Activated CD8-positive, alpha-beta T cell treated with anti-CD3 and anti-CD28 coated beads for 36 hours (primary cell): ENCODE measurements around the gene CXADR. TPM values are rescaled to one million over a fixed set of nuclear protein-coding genes. Genes with fewer than 3 reads are reported as not detected.
"Not testable (repeated sequence)": the region's sequence is repeated elsewhere in the genome, so short reads cannot be mapped to it uniquely, and the experiment has no call there.

Experiments used
- ATAC-seq: fragments of 200-7000 bp; cut with Tn5 transposase; one replicate; pipeline ENCODE4 v1.10.0; 2021; ENCODE audit warnings: mild to moderate bottlenecking, moderate library complexity
- CTCF ChIA-PET: fragments of 350-600 bp; sonication (Branson Sonifier 250); formaldehyde crosslinking; loops from one replicate; lab custom pipeline; 2021; ENCODE audit warnings: antibody characterized with exemption; lab: Charles Lee
- POLR2A ChIA-PET: fragments of 350-600 bp; sonication (Branson Sonifier 250); formaldehyde crosslinking; loops from one replicate; lab custom pipeline; 2021; ENCODE audit warnings: antibody characterized with exemption; lab: Charles Lee
- DNase-seq: peaks from one replicate; pipeline ENCODE4 v3.0.0-alpha.2; 2020
- H3K27ac Mint-ChIP-seq: one replicate; pipeline ENCODE4 v1.8.0; 2021; ENCODE audit warnings: mild to moderate bottlenecking, mixed read lengths
- H3K27me3 Mint-ChIP-seq: one replicate; pipeline ENCODE4 v1.8.0; 2021; ENCODE audit warnings: mixed read lengths
- H3K36me3 Mint-ChIP-seq: one replicate; pipeline ENCODE4 v1.8.0; 2021; ENCODE audit warnings: low read depth, mixed read lengths
- H3K4me1 Mint-ChIP-seq: one replicate; pipeline ENCODE4 v1.8.0; 2021; ENCODE audit warnings: low read depth, mixed read lengths
- H3K4me3 Mint-ChIP-seq: one replicate; pipeline ENCODE4 v1.8.0; 2021; ENCODE audit warnings: mild to moderate bottlenecking, moderate library complexity, mixed read lengths
- H3K9me3 Mint-ChIP-seq: one replicate; pipeline ENCODE4 v1.8.0; 2021; ENCODE audit warnings: mixed read lengths
- CTCF ChIP-seq: fragments of 200-600 bp; IDR thresholded peaks from one replicate; pipeline ENCODE4 v1.8.0; 2022; ENCODE audit warnings: antibody characterized with exemption, mild to moderate bottlenecking
- intact Hi-C: fragments of 100-400 bp; cut with micrococcal nuclease; formaldehyde crosslinking; loops from one replicate; pipeline ENCODE4 v1.10.0; 2022
- total RNA-seq, 2 experiments: library from RNA; stranded (reverse); gene quantifications; one replicate each; pipeline ENCODE4 v1.2.3, GENCODE V29; 2021

The CXADR gene
- total RNA-seq, 2 experiments from 2014 or later = 0.20 to 0.29 TPM

GRCh38 chr21:17469727-17470126, 43.1 kb upstream of the CXADR start:
- ChIA-PET CTCF (no interaction called here), POLR2A (interaction anchor here (0.6 kb wide), 1 partner anchor 123 kb away, joined by 3 read pairs; no protein-coding TSS in a partner anchor)
- no peaks in the 10 kb centered on the region for H3K36me3 Mint-ChIP-seq
- H3K4me1 Mint-ChIP-seq = no peaks in the 10 kb centered on the region
- no peak overlapping the region for H3K4me3 Mint-ChIP-seq
- intact Hi-C loops = no loop called here
- H3K27ac Mint-ChIP-seq = no peak overlapping the region
- no peak for TF ChIP-seq CTCF
- H3K9me3 Mint-ChIP-seq = no peaks in the 10 kb centered on the region
- DNase-seq (no peak), ATAC-seq (no peak)
- peaks cover 2% of the 10 kb centered on the region for H3K27me3 Mint-ChIP-seq

DNA sequence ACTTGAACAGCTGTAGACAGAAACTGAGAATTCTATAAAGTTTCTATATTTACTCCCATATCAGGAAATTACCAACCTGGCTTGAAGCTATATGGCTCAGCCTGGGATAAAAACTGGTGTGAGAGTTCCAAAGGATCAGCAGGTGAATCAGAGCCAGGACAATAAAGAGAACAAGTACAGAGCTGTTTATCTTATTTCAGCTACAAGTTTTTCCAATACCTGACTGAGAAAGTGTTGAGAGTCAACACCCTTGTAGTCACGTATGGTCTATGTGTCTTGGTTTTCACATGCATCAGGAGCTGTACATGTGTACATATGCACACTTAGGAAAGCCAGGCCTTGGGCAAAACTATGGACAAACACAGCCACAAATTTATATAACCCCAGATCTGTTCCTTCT, 40.7 kb upstream of the CXADR start:
- H3K27me3 Mint-ChIP-seq = peaks cover 2% of the 10 kb centered on the region
- POLR2A ChIA-PET = no interaction called here
- no peak for ATAC-seq

DNA sequence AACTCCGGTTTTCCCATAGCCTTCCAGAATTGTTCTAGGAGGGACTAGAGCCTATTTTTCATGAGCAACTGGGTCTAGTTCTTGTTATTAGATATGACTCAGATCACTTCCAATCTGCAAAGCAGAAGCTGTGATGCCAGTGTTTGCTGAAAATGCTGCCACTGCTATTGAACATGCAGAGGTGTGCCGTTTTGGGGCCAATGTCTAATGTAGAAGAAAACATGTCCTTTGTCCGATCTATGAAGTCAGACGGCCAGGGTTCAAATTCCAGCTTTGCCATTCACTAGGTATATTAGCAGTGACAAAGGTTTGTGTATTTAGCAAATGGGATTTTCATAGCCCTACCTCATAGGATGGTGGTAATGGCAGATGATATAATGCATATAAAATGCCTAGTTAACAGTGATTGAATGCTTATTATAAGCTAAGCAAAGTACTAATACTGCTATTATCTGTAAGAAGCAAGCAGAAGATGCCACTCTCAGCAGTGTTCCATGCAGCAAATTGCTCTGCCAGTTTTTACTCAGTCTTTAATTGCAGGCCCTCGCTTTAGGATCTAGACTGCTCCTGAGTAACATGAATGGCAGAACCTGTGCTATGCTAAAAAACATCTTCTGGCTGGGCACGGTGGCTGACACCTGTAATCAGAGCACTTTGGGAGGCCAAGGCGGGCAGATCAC, 40.1 kb upstream of the CXADR start:
- ATAC-seq (no peak), DNase-seq (no peak)
- Mint-ChIP-seq H3K27me3 (peaks cover 2% of the 10 kb centered on the region), H3K4me1 (no peaks in the 10 kb centered on the region), H3K9me3 (no peaks in the 10 kb centered on the region), H3K4me3 (no peak overlapping the region), H3K27ac (no peak overlapping the region), H3K36me3 (no peaks in the 10 kb centered on the region)
- POLR2A ChIA-PET = no interaction called here
- TF ChIP-seq CTCF = no peak
- intact Hi-C loops = no loop called here
- CTCF ChIA-PET = interaction anchor here (1.0 kb wide), 1 partner anchor 12 kb away, joined by 3 read pairs; no protein-coding TSS in a partner anchor

More for the DNA sequence above, 40.7 kb upstream of the CXADR start:
- CTCF ChIA-PET = interaction anchor here (1.0 kb wide), 1 partner anchor 11 kb away, joined by 3 read pairs; no protein-coding TSS in a partner anchor
- H3K4me3 Mint-ChIP-seq = no peak overlapping the region
- TF ChIP-seq CTCF = no peak
- intact Hi-C loops = no loop called here
- no peaks in the 10 kb centered on the region for H3K9me3 Mint-ChIP-seq
- DNase-seq = no peak
- H3K4me1 Mint-ChIP-seq = no peaks in the 10 kb centered on the region
- H3K27ac Mint-ChIP-seq = no peak overlapping the region
- no peaks in the 10 kb centered on the region for H3K36me3 Mint-ChIP-seq

- intact Hi-C loops = no loop called here
These were observed 36.8 kb upstream of the CXADR start for GRCh38 chr21:17476006-17476405.

GRCh38 chr21:17478156-17478555, 34.7 kb upstream of the CXADR start:
- intact Hi-C loops, ATAC-seq, H3K9me3 Mint-ChIP-seq, H3K4me3 Mint-ChIP-seq, H3K36me3 Mint-ChIP-seq, H3K4me1 Mint-ChIP-seq, CTCF ChIA-PET, H3K27ac Mint-ChIP-seq, H3K27me3 Mint-ChIP-seq, DNase-seq, POLR2A ChIA-PET: not testable (repeated sequence)

More at GRCh38 chr21:17476006-17476405, 36.8 kb upstream of the CXADR start:
- ChIA-PET CTCF (no interaction called here), POLR2A (interaction anchor here (0.7 to 1.2 kb wide), 2 partner anchors 15 to 142 kb away, joined by 3 read pairs; no protein-coding TSS in a partner anchor)
- Mint-ChIP-seq H3K9me3 (no peaks in the 10 kb centered on the region), H3K4me1 (no peaks in the 10 kb centered on the region), H3K4me3 (no peak overlapping the region), H3K36me3 (no peaks in the 10 kb centered on the region), H3K27ac (no peak overlapping the region), H3K27me3 (peaks cover 2% of the 10 kb centered on the region)
- ATAC-seq (no peak), DNase-seq (no peak)
- no peak for TF ChIP-seq CTCF
